ENCODE results near the gene STPG4. TPM values are rescaled to one million over a fixed set of nuclear protein-coding genes. Genes with fewer than 3 reads are reported as not detected.
A peak's percentile ranks its signal among the peaks of the same experiment; 100 is the strongest.

Gene STPG4
- total and polyA plus RNA-seq, 10 donors: 0.19 to 2.2 (median 0.89) TPM; not detected in 3

- WGBS, 5 donors: 59 to 69% (median 62%) methylated on average over 17 of the region's 17 CpGs
- Histone ChIP-seq H3K4me1 (peaks cover 12 to 77% (median 69%) of the 10 kb centered on the region in 6 donors), H3K27me3 (replicated peaks in 1 of 7) (no peaks in the 10 kb centered on the region), H3K4me3 (no peak overlapping the region), H3K36me3 (no peaks in the 10 kb centered on the region), H3K27ac (peak overlapping the region in 6 of 8 donors; percentile 36 to 78 (median 66)), H3K9me3 (no peaks in the 10 kb centered on the region)
- DNase-seq: peak; percentile 63
- TF ChIP-seq POLR2AphosphoS5 (IDR thresholded peaks at IDR 0.05) (peak in 2 of 3 donors; percentile 9 to 26), POLR2A (IDR thresholded peaks at IDR 0.05) (no peak)
- intact Hi-C loops (cut with DNase I; ENCODE audit: low total_unique reads): no loop called here
Observed at GRCh38 chr2:47083886-47084687, 71.0 kb downstream of the STPG4 start.

DNA sequence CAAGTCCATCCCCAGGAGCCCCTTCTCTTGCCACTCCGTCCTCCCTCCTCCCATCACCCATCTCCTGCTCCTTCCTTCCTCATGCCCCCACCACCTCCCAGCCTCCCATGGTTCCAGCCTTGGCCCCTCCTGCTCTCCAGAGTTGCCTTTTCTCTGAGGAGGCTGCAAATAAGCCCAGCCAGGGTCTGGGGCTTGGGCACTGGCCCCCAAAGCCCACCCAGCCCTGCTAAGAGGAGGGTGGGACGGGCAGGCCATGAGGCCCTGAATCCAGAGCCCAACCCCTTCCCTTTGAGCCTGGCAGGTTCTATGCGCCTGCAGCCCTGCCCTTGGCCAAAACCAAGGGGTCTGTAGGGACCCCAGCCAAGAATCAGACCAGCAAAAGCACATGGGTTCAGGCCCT, 71.6 kb downstream of the STPG4 start:
- peak; percentile 70 for DNase-seq
- no peaks in the 10 kb centered on the region for H3K36me3 ChIP-seq
- no peak overlapping the region for H3K4me3 ChIP-seq
- WGBS, 5 donors: 85 to 92% (median 86%) methylated on average over 1 to 3 of the region's 3 CpGs
- peaks cover 12 to 78% (median 66%) of the 10 kb centered on the region in 6 donors for H3K4me1 ChIP-seq
- no peaks in the 10 kb centered on the region for H3K27me3 ChIP-seq (replicated peaks in 1 of 7)
- intact Hi-C loops (cut with DNase I; ENCODE audit: low total_unique reads): no loop called here
- peak overlapping the region in 6 of 8 donors; percentile 36 to 78 (median 61) for H3K27ac ChIP-seq
- no peaks in the 10 kb centered on the region for H3K9me3 ChIP-seq
- TF ChIP-seq, protein P1, sequence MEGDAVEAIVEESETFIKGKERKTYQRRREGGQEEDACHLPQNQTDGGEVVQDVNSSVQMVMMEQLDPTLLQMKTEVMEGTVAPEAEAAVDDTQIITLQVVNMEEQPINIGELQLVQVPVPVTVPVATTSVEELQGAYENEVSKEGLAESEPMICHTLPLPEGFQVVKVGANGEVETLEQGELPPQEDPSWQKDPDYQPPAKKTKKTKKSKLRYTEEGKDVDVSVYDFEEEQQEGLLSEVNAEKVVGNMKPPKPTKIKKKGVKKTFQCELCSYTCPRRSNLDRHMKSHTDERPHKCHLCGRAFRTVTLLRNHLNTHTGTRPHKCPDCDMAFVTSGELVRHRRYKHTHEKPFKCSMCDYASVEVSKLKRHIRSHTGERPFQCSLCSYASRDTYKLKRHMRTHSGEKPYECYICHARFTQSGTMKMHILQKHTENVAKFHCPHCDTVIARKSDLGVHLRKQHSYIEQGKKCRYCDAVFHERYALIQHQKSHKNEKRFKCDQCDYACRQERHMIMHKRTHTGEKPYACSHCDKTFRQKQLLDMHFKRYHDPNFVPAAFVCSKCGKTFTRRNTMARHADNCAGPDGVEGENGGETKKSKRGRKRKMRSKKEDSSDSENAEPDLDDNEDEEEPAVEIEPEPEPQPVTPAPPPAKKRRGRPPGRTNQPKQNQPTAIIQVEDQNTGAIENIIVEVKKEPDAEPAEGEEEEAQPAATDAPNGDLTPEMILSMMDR (IDR thresholded peaks at IDR 0.05 in 8 of 11, conservative IDR thresholded peaks at IDR 0.05 in 3 of 11): no peak
- TF ChIP-seq POLR2A (IDR thresholded peaks at IDR 0.05) (no peak), POLR2AphosphoS5 (IDR thresholded peaks at IDR 0.05) (no peak)

DNA sequence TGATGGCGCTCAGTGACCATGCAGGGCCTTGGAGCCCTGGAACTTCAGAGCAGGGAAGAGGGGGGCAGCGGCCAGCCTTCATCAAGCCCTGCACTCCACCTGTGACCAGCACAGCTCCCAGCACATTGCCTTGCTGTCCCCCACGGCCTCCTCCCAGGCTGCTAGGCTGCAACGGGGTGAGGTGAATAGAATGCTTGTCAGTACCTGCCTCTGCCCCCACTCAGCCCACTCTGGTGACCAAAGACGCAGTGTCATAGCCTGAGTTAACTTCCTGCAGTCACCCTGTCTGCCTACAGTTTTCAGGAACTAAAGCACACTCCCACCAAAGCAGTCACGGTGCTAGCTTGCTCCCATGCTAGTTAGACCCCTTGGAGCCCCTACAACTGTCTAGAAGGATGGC, 72.1 kb downstream of the STPG4 start:
- no peaks in the 10 kb centered on the region for H3K36me3 ChIP-seq
- no peaks in the 10 kb centered on the region for H3K9me3 ChIP-seq
- TF ChIP-seq POLR2A (IDR thresholded peaks at IDR 0.05) (no peak), POLR2AphosphoS5 (IDR thresholded peaks at IDR 0.05) (no peak)
- TF ChIP-seq, protein P1 (IDR thresholded peaks at IDR 0.05 in 8 of 11, conservative IDR thresholded peaks at IDR 0.05 in 3 of 11): no peak
- peaks cover 12 to 74% (median 62%) of the 10 kb centered on the region in 6 donors for H3K4me1 ChIP-seq
- intact Hi-C loops (cut with DNase I; ENCODE audit: low total_unique reads): no loop called here
- no peak overlapping the region for H3K4me3 ChIP-seq
- H3K27me3 ChIP-seq (replicated peaks in 1 of 7): no peaks in the 10 kb centered on the region
- DNase-seq: peak; percentile 50
- H3K27ac ChIP-seq: peak overlapping the region in 4 of 8 donors; percentile 44 to 78 (median 66)
- WGBS, 5 donors: 75 to 86% (median 79%) methylated on average over 5 to 6 of the region's 6 CpGs

GRCh38 chr2:47080888-47081301, 74.2 kb downstream of the STPG4 start:
- Histone ChIP-seq H3K36me3 (peaks cover 0 to 6% (median 0%) of the 10 kb centered on the region in 6 donors), H3K27ac (peak overlapping the region in 2 of 8 donors; percentile 88 to 90), H3K4me3 (no peak overlapping the region), H3K27me3 (replicated peaks in 1 of 7) (no peaks in the 10 kb centered on the region), H3K9me3 (no peaks in the 10 kb centered on the region), H3K4me1 (peaks cover 12 to 73% (median 48%) of the 10 kb centered on the region in 6 donors)
- intact Hi-C loops (cut with DNase I; ENCODE audit: low total_unique reads): no loop called here
- WGBS, 5 donors: 87 to 97% (median 93%) methylated on average over 6 to 7 of the region's 7 CpGs
- peak; percentile 59 for DNase-seq
- no peak for TF ChIP-seq POLR2A (IDR thresholded peaks at IDR 0.05)
- TF ChIP-seq, protein P1 (IDR thresholded peaks at IDR 0.05 in 8 of 11, conservative IDR thresholded peaks at IDR 0.05 in 3 of 11): no peak
- peak in 1 of 3 donors; percentile 43 for TF ChIP-seq POLR2AphosphoS5 (IDR thresholded peaks at IDR 0.05)

Measured in spleen (tissue), 11 donors.